GM18520 (cell line): ENCODE results near the gene KANTR.
A peak's percentile ranks its signal among the peaks of the same experiment; 100 is the strongest.

ENCODE experiments used
- ATAC-seq: cut with Tn5 transposase; IDR thresholded peaks from one replicate; pipeline ENCODE4 v1.9.1; 2021; ENCODE audit not compliant: unreplicated experiment

KANTR gene

DNA sequence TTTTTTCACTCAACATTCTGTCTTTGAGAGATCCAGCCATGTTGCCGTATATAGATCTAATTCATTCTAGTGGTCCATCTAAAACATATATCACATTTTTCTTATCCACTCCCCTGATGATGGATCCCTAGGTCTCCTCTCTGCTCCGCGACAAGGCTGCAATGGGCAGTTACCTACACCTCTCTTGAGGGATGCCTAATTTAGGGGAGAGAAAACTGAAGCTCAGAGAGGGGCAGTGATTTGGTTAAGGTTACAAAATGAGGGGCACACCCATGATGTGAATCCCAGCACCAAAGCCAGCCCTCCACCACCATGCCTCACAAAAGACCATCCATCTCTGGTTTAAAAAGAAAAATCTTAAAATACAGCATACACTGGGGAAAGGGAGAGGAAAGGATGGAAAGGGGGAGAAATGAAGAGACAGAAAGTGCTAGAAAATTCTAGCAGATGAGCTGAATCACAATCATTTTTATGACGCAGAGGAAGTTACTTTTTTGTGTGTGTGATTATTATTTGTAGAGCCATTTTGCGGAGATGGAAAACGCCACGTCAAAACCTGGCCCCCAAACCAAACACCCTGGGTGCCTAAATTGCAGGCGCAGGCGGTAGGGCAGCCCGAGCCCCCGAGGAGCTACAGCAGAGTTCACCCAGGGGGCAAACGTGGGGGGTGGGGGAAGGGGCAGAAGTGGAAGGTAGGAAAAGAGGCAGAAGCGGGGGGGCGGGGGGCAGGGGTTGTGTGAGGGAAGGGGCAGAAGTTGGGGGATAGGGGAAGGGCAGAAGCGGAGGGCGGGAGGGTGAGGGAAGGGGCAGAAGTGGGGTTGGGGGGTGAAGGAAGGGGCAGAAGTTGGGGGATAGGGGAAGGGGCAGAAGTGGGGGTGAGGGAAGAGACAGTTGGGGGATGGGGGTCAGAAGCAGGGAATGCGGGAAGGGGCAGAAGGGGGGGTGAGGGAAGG lies 13.0 kb upstream of the KANTR start:
- no peak for ATAC-seq

DNA sequence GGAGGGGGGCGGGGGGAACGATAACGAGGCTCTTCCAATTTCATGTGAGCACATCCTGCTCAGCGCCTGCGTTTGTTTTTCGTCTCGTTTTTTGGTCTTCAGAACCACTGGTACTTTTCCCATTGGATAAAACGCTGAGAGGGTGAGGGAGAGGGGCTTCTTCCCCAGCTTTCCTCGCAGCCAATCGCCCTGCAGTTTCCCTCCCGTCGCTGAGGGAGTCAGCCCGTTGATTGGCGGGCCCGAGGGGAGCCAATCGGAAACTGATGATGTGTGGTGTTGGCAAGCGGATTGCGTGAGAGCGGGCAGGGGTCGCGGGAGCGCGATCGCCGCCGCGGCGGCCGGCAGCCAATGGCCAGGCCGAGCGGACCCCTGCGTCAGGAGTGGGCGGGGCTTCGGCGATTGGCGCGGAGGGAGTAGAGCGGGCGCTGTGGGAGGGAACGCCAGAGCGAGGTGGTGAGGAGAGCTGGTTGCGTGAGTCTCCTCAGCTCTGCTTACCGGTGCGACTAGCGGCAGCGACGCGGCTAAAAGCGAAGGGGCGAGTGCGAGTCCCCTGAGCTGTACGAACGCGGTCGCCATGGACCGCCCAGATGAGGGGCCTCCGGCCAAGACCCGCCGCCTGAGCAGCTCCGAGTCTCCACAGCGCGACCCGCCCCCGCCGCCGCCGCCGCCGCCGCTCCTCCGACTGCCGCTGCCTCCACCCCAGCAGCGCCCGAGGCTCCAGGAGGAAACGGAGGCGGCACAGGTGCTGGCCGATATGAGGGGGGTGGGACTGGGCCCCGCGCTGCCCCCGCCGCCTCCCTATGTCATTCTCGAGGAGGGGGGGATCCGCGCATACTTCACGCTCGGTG lies 11.8 kb upstream of the KANTR start, which contains the start of gene TSPYL2:
Gene TSPYL2, plus strand, starts transcription at position 443 of the 848 bp plus-strand sequence. Its CDS starts 132 bp downstream, at position 575.
- peak; percentile 90 for ATAC-seq

DNA sequence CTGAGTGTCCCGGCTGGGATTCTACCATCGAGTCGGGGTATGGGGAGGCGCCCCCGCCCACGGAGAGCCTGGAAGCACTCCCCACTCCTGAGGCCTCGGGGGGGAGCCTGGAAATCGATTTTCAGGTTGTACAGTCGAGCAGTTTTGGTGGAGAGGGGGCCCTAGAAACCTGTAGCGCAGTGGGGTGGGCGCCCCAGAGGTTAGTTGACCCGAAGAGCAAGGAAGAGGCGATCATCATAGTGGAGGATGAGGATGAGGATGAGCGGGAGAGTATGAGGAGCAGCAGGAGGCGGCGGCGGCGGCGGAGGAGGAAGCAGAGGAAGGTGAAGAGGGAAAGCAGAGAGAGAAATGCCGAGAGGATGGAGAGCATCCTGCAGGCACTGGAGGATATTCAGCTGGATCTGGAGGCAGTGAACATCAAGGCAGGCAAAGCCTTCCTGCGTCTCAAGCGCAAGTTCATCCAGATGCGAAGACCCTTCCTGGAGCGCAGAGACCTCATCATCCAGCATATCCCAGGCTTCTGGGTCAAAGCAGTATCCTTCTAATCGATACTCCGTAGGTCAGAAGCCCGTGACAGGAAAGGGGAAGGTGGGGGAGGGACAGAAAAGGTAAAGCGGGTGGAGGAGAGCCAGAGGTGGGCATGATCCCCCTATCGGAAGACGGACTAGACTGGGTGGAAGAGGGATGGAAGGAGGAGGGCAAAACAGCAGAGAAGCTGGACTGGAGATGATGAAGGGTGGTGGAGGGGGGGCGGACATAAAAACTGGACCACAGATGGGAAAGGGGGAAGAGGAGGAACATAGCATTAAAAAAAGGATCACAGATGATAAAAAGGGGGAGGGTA lies 10.9 kb upstream of the KANTR start:
- no peak for ATAC-seq

DNA sequence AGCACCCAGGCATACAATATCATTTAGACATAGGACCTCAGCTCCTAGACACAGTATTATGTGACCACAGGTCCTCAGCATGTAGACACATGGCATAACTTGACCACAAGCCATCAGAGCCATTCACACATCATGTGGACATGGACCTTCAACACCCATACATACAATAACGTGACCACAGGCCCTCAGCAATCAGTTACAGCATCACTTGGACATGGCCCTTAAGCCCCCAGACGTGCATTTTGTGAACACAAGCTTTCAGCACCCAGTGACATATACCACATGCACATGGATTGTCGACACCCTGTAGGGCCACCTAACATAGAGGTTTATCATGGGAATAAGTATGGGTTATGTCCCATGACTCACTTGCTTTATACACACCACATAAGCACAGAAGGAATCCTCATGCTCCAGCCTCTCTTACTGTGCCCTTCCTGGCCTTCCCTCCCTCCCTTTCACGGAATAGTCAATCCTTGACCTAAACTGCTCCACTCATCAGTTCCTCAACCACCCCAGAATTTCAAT lies 9.8 kb upstream of the KANTR start:
- ATAC-seq: no peak

DNA sequence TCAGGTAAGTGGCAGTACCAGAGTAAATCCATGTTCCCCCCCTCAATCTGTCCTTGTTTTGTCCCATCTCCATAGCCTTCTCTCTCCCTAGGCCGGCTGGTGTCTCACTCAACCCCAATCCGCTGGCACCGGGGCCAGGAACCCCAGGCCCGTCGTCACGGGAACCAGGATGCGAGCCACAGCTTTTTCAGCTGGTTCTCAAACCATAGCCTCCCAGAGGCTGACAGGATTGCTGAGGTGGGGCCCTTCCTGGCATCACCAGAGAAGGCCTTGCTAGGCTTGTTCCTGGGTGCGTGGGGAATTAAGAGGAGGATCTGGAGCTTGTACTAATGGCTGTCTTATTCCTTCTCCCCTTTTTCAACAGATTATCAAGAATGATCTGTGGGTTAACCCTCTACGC lies 9.1 kb upstream of the KANTR start:
- no peak for ATAC-seq

DNA sequence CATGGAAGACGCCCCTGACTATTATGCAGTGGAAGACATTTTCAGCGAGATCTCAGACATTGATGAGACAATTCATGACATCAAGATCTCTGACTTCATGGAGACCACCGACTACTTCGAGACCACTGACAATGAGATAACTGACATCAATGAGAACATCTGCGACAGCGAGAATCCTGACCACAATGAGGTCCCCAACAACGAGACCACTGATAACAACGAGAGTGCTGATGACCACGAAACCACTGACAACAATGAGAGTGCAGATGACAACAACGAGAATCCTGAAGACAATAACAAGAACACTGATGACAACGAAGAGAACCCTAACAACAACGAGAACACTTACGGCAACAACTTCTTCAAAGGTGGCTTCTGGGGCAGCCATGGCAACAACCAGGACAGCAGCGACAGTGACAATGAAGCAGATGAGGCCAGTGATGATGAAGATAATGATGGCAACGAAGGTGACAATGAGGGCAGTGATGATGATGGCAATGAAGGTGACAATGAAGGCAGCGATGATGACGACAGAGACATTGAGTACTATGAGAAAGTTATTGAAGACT lies 8.2 kb upstream of the KANTR start:
- ATAC-seq: no peak

DNA sequence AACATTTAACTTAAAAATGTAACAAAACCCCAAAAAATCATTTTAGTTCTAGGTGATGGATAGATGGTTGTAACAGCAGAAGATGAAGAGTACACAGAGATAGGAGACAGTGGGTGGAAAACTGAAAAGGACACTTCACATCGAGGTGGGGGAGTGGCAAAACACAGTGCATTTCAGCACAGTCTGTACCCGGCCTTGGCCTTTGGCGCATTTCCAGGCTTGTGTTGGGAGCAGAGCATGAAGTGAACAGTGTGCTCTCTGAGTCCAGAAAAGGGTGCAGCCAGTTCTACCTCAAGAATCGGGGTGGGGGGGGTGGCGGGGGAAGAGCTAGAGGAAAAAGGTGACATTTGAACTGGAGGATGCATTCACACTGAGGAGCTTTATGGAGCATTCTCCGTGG lies 7.5 kb upstream of the KANTR start:
- no peak for ATAC-seq

DNA sequence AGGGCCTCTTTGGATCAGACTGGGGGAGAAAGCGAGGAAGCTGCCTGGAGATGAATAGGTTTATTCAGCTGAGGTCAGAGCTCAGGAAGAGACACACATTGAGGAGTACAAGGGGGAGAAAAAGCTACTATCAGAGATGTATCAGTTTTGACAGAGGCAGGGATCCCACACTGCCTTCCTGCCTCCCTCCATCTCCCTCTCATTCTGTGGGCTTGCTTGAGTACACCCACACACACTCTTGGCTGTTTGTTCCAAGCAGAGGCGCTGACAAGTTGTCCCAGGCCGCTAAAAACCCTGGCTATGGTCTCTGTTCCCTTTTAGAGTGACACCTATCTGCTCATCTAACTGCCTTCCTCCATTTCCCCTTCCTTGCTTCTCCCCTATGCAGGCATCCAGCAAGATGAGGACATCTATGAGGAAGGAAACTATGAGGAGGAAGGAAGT lies 6.5 kb upstream of the KANTR start:
- no peak for ATAC-seq

DNA sequence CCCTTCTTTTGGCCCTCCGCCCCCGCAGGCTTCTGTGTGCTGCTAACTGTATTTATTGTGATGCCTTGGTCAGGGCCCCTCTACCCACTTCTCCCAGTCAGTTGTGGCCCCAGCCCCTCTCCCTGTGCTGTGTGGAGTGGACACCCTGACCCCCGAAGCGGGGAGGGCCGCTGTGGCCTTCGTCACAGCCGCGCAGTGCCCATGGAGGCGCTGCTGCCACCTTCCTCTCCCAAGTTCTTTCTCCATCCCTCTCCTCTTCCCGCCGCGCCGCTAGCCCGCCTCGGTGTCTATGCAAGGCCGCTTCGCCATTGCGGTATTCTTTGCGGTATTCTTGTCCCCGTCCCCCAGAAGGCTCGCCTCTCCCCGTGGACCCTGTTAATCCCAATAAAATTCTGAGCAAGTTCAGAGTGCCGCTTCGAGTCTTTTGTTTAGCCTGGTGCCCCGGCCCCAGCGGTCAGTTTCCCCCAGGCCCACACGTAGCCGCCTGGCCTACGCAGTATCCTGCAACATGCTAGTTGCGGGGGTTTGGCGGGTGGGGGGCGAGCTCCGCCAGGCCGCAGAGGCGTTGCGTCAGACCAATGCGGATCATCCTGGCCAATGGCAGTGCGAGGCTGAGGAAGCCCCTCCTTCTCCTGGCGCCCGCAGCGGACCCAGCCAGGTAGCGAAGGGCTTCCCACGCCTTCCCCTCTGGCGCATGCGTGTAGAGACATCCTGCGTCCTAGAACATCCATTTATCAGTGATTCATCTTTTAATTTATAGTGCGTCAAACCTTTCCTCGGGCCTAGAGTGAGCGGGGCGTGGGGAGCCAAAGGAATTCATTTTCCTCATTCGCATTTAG lies 5.6 kb upstream of the KANTR start:
- no peak for ATAC-seq

DNA sequence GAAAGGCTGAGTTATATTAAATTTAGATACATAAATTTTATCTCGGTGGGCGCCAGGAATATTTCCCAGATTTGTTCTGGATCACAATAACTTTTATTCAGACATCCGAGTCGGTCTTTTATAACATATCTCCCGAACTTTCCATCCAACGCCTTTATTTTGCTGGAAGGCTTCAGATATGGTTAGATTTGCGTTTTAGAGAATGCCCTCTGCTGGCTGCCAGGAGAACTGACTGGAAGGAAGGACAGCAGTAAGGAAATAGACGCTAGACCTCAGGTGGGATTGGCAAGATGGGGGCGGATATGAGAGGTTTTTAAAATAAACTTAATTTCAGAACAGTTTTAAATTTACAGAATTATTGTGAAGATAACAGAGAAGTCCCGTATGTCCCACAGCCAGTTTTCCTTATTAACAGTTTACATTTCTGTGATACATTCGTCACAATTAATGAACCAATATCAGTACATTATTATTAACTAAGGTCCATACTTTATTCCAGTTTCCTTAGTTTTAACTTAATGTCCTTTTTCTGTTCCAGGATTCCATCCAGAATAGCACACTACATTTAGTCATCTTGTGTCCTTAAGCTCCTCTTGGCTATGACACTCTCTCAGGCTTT lies 4.6 kb upstream of the KANTR start:
- no peak for ATAC-seq

DNA sequence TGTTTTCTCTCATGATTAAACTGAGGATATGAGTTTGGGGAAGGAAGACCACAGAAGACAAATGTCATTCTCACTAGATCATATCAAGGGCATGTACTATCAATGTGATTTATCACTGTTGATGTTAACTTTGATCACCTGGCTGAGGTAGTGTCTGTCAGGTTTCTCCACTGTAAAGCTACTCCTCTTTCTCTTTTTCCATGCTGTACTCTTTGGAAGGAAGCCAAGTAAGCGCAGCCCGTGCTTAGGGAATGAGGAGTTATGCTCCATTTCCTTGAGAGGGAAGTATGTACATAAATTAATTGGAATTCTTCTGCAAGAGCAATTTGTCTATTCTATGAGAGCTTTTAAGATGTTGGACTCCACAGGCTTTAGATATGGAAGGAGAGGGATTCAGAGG lies 4.0 kb upstream of the KANTR start:
- ATAC-seq: no peak

DNA sequence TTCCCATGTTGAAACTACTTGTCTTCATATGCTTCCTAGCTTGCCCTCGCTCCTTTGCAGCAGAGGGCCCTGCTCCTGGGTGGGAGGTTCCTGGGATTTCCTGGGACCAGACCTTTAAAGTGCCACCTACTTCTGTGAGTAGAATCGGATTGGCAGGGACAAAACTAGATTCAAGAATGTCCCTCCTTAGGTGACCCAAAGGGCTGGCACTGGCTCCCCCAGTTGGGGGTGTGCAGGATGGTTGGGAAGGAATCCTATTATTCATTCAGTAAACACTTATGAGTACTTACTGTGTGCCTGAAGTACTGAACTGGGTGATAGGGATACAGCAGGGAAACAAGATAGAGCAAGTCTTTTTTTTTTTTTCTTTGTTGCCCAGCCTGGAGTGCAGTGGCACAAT lies 2.6 kb upstream of the KANTR start:
- no peak for ATAC-seq

DNA sequence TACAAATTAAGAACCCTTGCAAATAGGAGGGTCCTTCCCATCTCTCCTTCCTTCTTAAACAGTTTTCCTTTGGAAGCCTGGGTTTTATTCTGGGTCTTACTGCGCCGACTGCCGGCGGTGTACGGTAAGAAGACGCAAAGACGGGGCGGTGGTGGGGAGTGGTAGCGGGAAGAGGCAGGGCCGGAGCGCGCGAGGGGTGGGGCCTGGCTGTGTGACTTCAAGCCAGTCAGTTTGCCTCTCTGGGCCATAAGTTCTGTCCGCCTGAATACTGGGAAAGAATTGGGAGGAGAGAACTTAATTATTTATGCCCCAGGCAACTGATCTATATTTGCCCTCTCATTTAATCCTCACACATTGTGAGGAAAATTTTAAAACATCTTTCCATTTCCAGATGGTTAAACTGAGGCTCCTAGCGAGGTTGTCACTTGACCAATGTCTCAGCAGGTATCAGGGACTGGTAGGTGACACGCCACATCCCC lies 726 bp upstream of the KANTR start:
- ATAC-seq: no peak

DNA sequence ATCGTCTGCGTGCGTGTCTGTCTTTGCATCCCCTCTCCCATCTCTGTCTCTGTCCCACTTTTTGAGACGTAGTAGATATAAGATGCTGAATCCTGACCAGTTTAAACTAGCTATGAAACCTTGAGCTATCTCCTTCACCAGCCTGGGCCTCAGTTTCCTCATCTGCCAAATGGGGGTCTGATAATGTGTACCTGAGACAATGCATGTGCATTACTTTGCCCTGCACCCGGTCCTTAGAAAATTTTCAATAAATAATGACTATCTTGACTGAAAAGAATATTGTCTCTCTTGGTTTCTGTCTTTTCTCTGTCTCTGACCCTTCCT lies 602 bp downstream of the KANTR start:
- ATAC-seq: no peak

DNA sequence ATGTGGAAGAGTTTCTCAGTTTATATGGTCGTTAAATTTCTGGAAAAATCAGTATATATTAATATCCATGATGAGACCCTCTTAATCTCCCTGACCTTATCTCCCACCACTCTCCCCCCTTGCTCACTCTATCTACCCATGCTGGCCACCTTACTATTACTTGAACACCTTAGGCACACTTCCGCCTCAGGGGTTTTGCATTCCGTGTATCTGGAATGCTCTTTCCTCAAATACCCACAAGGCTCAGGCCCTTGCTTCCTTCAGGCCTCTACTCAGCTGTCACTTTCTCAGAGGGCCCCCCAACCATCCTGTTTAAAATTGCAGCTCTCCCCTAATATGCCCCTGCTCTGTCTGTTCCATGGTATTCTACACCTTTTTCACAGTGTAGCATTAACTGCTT lies 1.9 kb downstream of the KANTR start:
- ATAC-seq: no peak

DNA sequence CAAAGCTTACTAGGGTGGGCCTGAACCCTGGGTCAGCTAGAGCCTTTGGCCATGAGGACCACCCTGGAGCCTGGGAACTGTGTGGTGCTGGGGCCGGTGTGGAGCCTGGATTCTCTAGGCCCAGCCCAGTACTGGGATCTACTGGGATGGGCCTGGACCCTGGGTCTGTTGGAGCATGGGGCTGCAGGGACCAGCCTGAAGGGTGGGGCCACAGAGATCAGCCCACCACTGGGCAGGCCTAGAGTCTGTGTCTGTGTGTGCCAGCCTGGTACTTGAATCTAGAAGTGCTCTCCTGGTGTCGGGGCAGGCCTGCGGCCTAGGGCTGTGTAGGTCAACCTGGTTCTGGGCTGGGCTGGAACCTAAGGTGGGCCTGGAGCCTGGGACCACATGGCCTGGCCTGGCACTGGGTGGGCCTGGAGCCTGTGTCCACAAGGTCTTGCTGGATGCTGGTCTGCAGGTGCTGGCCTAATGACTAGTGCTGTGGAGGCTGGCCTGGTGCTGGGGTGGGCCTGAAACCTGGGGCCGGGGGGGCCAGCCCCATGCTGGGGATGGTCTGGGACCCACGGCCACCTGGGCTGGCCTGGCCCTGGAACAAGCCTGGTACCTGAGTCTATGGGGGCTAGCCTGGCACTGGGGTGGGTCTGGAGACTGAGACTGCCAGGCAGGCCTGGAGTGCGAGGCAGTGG lies 21.1 kb downstream of the KANTR start:
- no peak for ATAC-seq

DNA sequence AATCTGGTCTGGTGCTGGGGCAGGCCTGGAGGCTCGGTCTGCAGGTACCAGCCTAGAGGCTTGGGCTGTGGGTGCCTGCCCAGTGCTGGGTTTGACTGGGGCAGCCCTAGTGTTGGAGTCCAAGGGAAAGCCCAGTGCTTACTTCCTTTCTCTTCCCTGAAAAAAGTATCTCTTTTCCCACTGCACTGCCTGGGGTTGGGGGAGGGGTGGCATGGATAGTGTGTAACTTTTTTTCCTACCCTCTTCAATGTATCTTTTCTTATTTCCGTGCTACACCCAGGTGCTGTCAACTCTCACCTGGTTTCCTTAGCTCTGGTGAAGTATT lies 21.6 kb downstream of the KANTR start:
- ATAC-seq: no peak

DNA sequence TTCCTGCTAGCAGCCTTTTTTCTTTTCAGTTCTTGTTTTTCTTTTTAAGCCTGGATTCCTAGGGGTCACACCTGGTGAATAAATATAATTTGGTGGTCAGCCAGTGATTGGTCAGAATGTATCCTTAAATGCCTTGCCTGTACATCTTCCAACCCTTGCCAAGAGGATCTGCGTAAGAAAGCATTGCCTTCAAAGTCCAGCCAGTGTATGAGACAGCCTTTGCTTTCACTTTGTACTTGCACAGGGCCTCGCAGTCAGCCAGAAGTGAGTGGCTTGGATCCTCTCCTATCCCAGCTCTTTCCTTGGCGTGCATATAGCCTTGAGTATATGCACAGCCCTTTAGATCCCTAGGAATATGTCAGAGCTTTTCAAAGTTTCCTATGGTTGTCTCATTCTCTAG lies 22.2 kb downstream of the KANTR start:
- no peak for ATAC-seq

DNA sequence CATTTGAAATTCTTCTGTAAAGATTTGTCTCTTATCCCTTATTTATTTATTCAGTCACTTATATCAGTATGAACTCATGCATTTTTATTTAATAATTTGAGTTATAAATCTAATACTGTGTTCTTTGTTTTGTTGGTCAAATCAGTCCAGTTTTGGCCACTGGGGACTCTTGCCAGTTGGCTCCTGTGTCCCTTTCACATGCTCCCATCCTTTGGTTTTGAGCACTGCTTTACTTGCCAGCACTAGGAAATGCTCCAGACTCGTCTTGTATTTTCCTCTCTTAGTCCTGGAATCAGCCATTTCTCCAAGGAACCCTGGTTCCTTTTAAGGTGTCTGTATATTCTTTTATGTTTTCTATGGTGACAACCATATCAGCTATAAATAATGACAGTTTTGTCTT lies 28.1 kb downstream of the KANTR start:
- no peak for ATAC-seq
